GM12892 (cell line): ENCODE results near the gene SMIM21.

Experiments
- DNase-seq: peaks from one replicate; pipeline ENCODE4 v3.0.0; 2011; ENCODE audit not compliant: insufficient read length
- FAIRE-seq: peaks from 2 replicates; lab custom pipeline; 2011; peaks lifted over from hg19 to GRCh38; lab: Jason Lieb, UNC
- POLR2A ChIP-seq: IDR thresholded peaks from 2 replicates; pipeline ENCODE4 v1.6.1; 2011; ENCODE audit warnings: low read depth, low read length, control low read depth
- POLR2AphosphoS5 ChIP-seq: IDR thresholded peaks from 2 replicates; pipeline ENCODE4 v1.6.1; 2011; ENCODE audit warnings: low read depth, low read length, control low read depth
- TAF1 ChIP-seq: IDR thresholded peaks from 2 replicates; pipeline ENCODE4 v1.6.1; 2011; ENCODE audit warnings: low read depth, mild to moderate bottlenecking, control low read depth, low read length, borderline replicate concordance

Gene SMIM21

GRCh38 chr18:75454022-75454795, 26.7 kb upstream of the SMIM21 start:
- DNase-seq, result no peak

GRCh38 chr18:75450906-75451305, 23.4 kb upstream of the SMIM21 start:
- FAIRE-seq, result no peak
- DNase-seq, result no peak
- no peak for TF ChIP-seq POLR2A
- TF ChIP-seq TAF1, result no peak
- TF ChIP-seq POLR2AphosphoS5, result no peak

More at GRCh38 chr18:75454022-75454795, 26.7 kb upstream of the SMIM21 start:
- no peak for TF ChIP-seq TAF1
- TF ChIP-seq POLR2AphosphoS5, result no peak
- no peak for TF ChIP-seq POLR2A
- FAIRE-seq, result no peak

- no peak for FAIRE-seq
- no peak for DNase-seq
- no peak for TF ChIP-seq POLR2AphosphoS5
- TF ChIP-seq POLR2A, result no peak
- no peak for TF ChIP-seq TAF1
Measured at GRCh38 chr18:75441896-75442295, 14.4 kb upstream of the SMIM21 start.

GRCh38 chr18:75439348-75439747, 11.8 kb upstream of the SMIM21 start:
- TF ChIP-seq POLR2AphosphoS5, result no peak
- TF ChIP-seq TAF1, result no peak
- no peak for TF ChIP-seq POLR2A
- FAIRE-seq, result no peak
- no peak for DNase-seq

- TF ChIP-seq POLR2AphosphoS5, result no peak
- no peak for TF ChIP-seq POLR2A
- TF ChIP-seq TAF1, result no peak
- no peak for FAIRE-seq
- DNase-seq, result no peak
Measured at GRCh38 chr18:75438891-75439290, 11.4 kb upstream of the SMIM21 start.

- FAIRE-seq (no peak), DNase-seq (no peak)
- TF ChIP-seq POLR2A (no peak), POLR2AphosphoS5 (no peak), TAF1 (no peak)
Measured at GRCh38 chr18:75437979-75438378, 10.5 kb upstream of the SMIM21 start.

- DNase-seq (no peak), FAIRE-seq (no peak)
- TF ChIP-seq TAF1 (no peak), POLR2AphosphoS5 (no peak), POLR2A (no peak)
Measured at GRCh38 chr18:75433098-75433497, 5.6 kb upstream of the SMIM21 start.

- TF ChIP-seq TAF1 (no peak), POLR2AphosphoS5 (no peak), POLR2A (no peak)
- DNase-seq (no peak), FAIRE-seq (no peak)
Measured at GRCh38 chr18:75429975-75430374, 2.5 kb upstream of the SMIM21 start.

GRCh38 chr18:75428490-75428889, 987 bp upstream of the SMIM21 start:
- no peak for FAIRE-seq
- DNase-seq, result no peak
- TF ChIP-seq POLR2A, result no peak
- no peak for TF ChIP-seq TAF1
- no peak for TF ChIP-seq POLR2AphosphoS5

- DNase-seq, result no peak
- TF ChIP-seq POLR2A (no peak), TAF1 (no peak), POLR2AphosphoS5 (no peak)
- no peak for FAIRE-seq
Measured at GRCh38 chr18:75422341-75422910, 5.1 kb downstream of the SMIM21 start.

- DNase-seq (no peak), FAIRE-seq (no peak)
- TF ChIP-seq POLR2A (no peak), POLR2AphosphoS5 (no peak), TAF1 (no peak)
Measured at GRCh38 chr18:75421656-75422055, 5.8 kb downstream of the SMIM21 start.
